ACC112 (cell line): Measurements from ENCODE around the gene CLN5.

ENCODE experiments used
- H2AFZ ChIP-seq: fragments of 200-600 bp; sonication (generic); one replicate; pipeline ENCODE4 v1.6.0; 2017; ENCODE audit warnings: antibody characterized with exemption, low read length; ENCODE audit not compliant: unreplicated experiment
- H3K27ac ChIP-seq: fragments of 200-600 bp; sonication (generic); 2 replicates; pipeline ENCODE4 v1.5.1; 2014; ENCODE audit warnings: low read depth, mild to moderate bottlenecking, antibody characterized with exemption, low read length, moderate library complexity
- H3K27me3 ChIP-seq: fragments of 200-600 bp; sonication (generic); 2 replicates; pipeline ENCODE4 v1.6.1; 2014; ENCODE audit warnings: mild to moderate bottlenecking, antibody characterized with exemption, low read length, moderate library complexity, mixed read lengths; ENCODE audit not compliant: insufficient read depth
- H3K36me3 ChIP-seq: fragments of 200-600 bp; sonication (generic); 2 replicates; pipeline ENCODE4 v1.6.1; 2016; ENCODE audit warnings: mild to moderate bottlenecking, antibody characterized with exemption, low read length, moderate library complexity, mixed read lengths; ENCODE audit not compliant: insufficient read depth
- H3K4me1 ChIP-seq: fragments of 200-600 bp; sonication (generic); one replicate; pipeline ENCODE4 v1.6.1; 2016; ENCODE audit warnings: low read length, mixed read lengths; ENCODE audit not compliant: insufficient read depth, unreplicated experiment, control insufficient read depth
- H3K4me3 ChIP-seq: fragments of 200-600 bp; sonication (generic); 2 replicates; pipeline ENCODE4 v1.5.1; 2014; ENCODE audit warnings: mild to moderate bottlenecking, low read depth, low read length
- H3K79me2 ChIP-seq: fragments of 200-600 bp; sonication (generic); one replicate; pipeline ENCODE4 v1.6.0; 2016; ENCODE audit warnings: low read length; ENCODE audit not compliant: control insufficient read depth, unreplicated experiment, insufficient read depth

The CLN5 gene

GRCh38 chr13:77019756-77020155 is 27.9 kb downstream of the CLN5 start:
- H3K4me1 ChIP-seq, result peaks cover 29% of the 10 kb centered on the region

GRCh38 chr13:77022341-77022740 is 30.5 kb downstream of the CLN5 start:
- Histone ChIP-seq H3K79me2 (peaks cover 79% of the 10 kb centered on the region), H3K36me3 (peaks cover 7% of the 10 kb centered on the region), H3K27me3 (no peaks in the 10 kb centered on the region), H3K27ac (no peak overlapping the region), H3K4me3 (0 out of 2 replicates have a peak overlapping the region, but pooled peaks have one; percentile 0), H2AFZ (no peak overlapping the region), H3K4me1 (peaks cover 34% of the 10 kb centered on the region)

More at GRCh38 chr13:77019756-77020155, 27.9 kb downstream of the CLN5 start:
- H3K27me3 ChIP-seq, result no peaks in the 10 kb centered on the region
- no peak overlapping the region for H2AFZ ChIP-seq
- H3K79me2 ChIP-seq, result peaks cover 68% of the 10 kb centered on the region
- no peak overlapping the region for H3K27ac ChIP-seq
- no peak overlapping the region for H3K4me3 ChIP-seq
- H3K36me3 ChIP-seq, result peaks cover 27% of the 10 kb centered on the region

- peak overlapping the region; percentile 95 for H3K4me3 ChIP-seq
- H3K27ac ChIP-seq, result peak overlapping the region; percentile 74
- peaks cover 36% of the 10 kb centered on the region for H3K4me1 ChIP-seq
- H2AFZ ChIP-seq, result peak overlapping the region; percentile 74
- no peaks in the 10 kb centered on the region for H3K27me3 ChIP-seq
- H3K36me3 ChIP-seq, result no peaks in the 10 kb centered on the region; the same call in 1 of the 2 replicates
- H3K79me2 ChIP-seq, result peaks cover 51% of the 10 kb centered on the region
Observed at GRCh38 chr13:77026255-77026860, 34.5 kb downstream of the CLN5 start.

- peak within 1 kb of the TSS; percentile 97 for H2AFZ ChIP-seq
- H3K36me3 ChIP-seq, result no peaks in the 10 kb centered on the region
- peaks cover 44% of the 10 kb centered on the region for H3K79me2 ChIP-seq
- H3K4me1 ChIP-seq, result peaks cover 32% of the 10 kb centered on the region
- peak within 1 kb of the TSS; percentile 74 for H3K27ac ChIP-seq
- H3K4me3 ChIP-seq, result peak within 1 kb of the TSS; percentile 95
- H3K27me3 ChIP-seq, result no peaks in the 10 kb centered on the region
Observed at GRCh38 chr13:77026861-77027621, 35.2 kb downstream of the CLN5 start, which contains the start of gene FBXL3. Gene FBXL3 (minus strand): TSS chr13:77027159. CDS start chr13:77021860, 5,299 bp downstream.

- peaks cover 20% of the 10 kb centered on the region for H3K4me1 ChIP-seq
- H2AFZ ChIP-seq, result peak overlapping the region; percentile 97
- H3K27ac ChIP-seq, result peak overlapping the region; percentile 67
- H3K4me3 ChIP-seq, result peak overlapping the region; percentile 95
- peaks cover 32% of the 10 kb centered on the region for H3K79me2 ChIP-seq
- no peaks in the 10 kb centered on the region for H3K27me3 ChIP-seq
- H3K36me3 ChIP-seq, result no peaks in the 10 kb centered on the region
Observed at GRCh38 chr13:77028202-77028601, 36.3 kb downstream of the CLN5 start.

GRCh38 chr13:77029436-77029835 is 37.6 kb downstream of the CLN5 start:
- peaks cover 24% of the 10 kb centered on the region for H3K4me1 ChIP-seq
- no peak overlapping the region for H3K4me3 ChIP-seq
- no peak overlapping the region for H2AFZ ChIP-seq
- no peaks in the 10 kb centered on the region for H3K36me3 ChIP-seq
- peaks cover 20% of the 10 kb centered on the region for H3K79me2 ChIP-seq
- H3K27me3 ChIP-seq, result no peaks in the 10 kb centered on the region
- H3K27ac ChIP-seq, result no peak overlapping the region

- no peaks in the 10 kb centered on the region for H3K79me2 ChIP-seq
- H3K4me3 ChIP-seq, result no peak overlapping the region
- H2AFZ ChIP-seq, result no peak overlapping the region
- H3K27ac ChIP-seq, result no peak overlapping the region
- peaks cover 24% of the 10 kb centered on the region for H3K4me1 ChIP-seq
- no peaks in the 10 kb centered on the region for H3K36me3 ChIP-seq
- H3K27me3 ChIP-seq, result no peaks in the 10 kb centered on the region
Observed at GRCh38 chr13:77031656-77032243, 39.9 kb downstream of the CLN5 start.

GRCh38 chr13:77033717-77034302 is 41.9 kb downstream of the CLN5 start:
- Histone ChIP-seq H2AFZ (no peak overlapping the region), H3K36me3 (no peaks in the 10 kb centered on the region), H3K4me1 (peaks cover 15% of the 10 kb centered on the region), H3K79me2 (no peaks in the 10 kb centered on the region), H3K27ac (no peak overlapping the region), H3K4me3 (no peak overlapping the region), H3K27me3 (no peaks in the 10 kb centered on the region)

GRCh38 chr13:77034881-77035280 is 43.0 kb downstream of the CLN5 start:
- H3K27ac ChIP-seq, result no peak overlapping the region
- no peaks in the 10 kb centered on the region for H3K27me3 ChIP-seq
- no peaks in the 10 kb centered on the region for H3K36me3 ChIP-seq
- H3K4me3 ChIP-seq, result no peak overlapping the region
- no peaks in the 10 kb centered on the region for H3K79me2 ChIP-seq
- H3K4me1 ChIP-seq, result peaks cover 15% of the 10 kb centered on the region
- H2AFZ ChIP-seq, result no peak overlapping the region

- H3K36me3 ChIP-seq, result no peaks in the 10 kb centered on the region
- no peaks in the 10 kb centered on the region for H3K27me3 ChIP-seq
- no peak overlapping the region for H3K27ac ChIP-seq
- H2AFZ ChIP-seq, result no peak overlapping the region
- peaks cover 15% of the 10 kb centered on the region for H3K4me1 ChIP-seq
- no peaks in the 10 kb centered on the region for H3K79me2 ChIP-seq
- no peak overlapping the region for H3K4me3 ChIP-seq
Observed at GRCh38 chr13:77036279-77036678, 44.4 kb downstream of the CLN5 start.
